Endothelial cell (in vitro differentiated cells): ENCODE data around the gene PTPN14. TPM values are rescaled to one million over a fixed set of nuclear protein-coding genes. Genes with fewer than 3 reads are reported as not detected.

Source experiments
- DNase-seq: peaks from one replicate; pipeline ENCODE4 v3.0.0; 2021; ENCODE audit warnings: low spot score
- H3K27ac Mint-ChIP-seq: one replicate; pipeline ENCODE4 v1.8.0; 2021; ENCODE audit warnings: mixed read lengths, inconsistent platforms; ENCODE audit not compliant: unreplicated experiment
- H3K27me3 Mint-ChIP-seq: one replicate; pipeline ENCODE4 v1.8.0; 2021; ENCODE audit warnings: mild to moderate bottlenecking, moderate library complexity, mixed read lengths, inconsistent platforms; ENCODE audit not compliant: unreplicated experiment
- H3K36me3 Mint-ChIP-seq: one replicate; pipeline ENCODE4 v1.8.0; 2021; ENCODE audit warnings: mild to moderate bottlenecking, low read depth, mixed read lengths, inconsistent platforms; ENCODE audit not compliant: unreplicated experiment
- H3K4me1 Mint-ChIP-seq: one replicate; pipeline ENCODE4 v1.8.0; 2021; ENCODE audit warnings: mild to moderate bottlenecking, mixed read lengths, inconsistent platforms; ENCODE audit not compliant: unreplicated experiment
- H3K4me3 Mint-ChIP-seq: one replicate; pipeline ENCODE4 v1.8.0; 2021; ENCODE audit warnings: mild to moderate bottlenecking, mixed read lengths, inconsistent platforms; ENCODE audit not compliant: unreplicated experiment
- H3K9me3 Mint-ChIP-seq: one replicate; pipeline ENCODE4 v1.8.0; 2021; ENCODE audit warnings: mixed read lengths, inconsistent platforms; ENCODE audit not compliant: unreplicated experiment
- CTCF ChIP-seq: fragments of 200-600 bp; sonication (generic); IDR thresholded peaks from one replicate; pipeline ENCODE4 v1.5.0; 2021; ENCODE audit warnings: antibody characterized with exemption; ENCODE audit not compliant: unreplicated experiment
- total RNA-seq: library from RNA; stranded (reverse); fragmentation: NEBNext Ultra II Directional; extraction: Animal tissue kit (Norgen Biotek cat#: 25700); gene quantifications from one replicate; pipeline ENCODE4 v1.2.1, GENCODE V29; 2021; ENCODE audit not compliant: unreplicated experiment

The PTPN14 gene
- total RNA-seq, 1 donor from 2014 or later = 46.3 TPM

GRCh38 chr1:214464445-214465287 lies 86.7 kb downstream of the PTPN14 start:
- Mint-ChIP-seq H3K27ac (no peak overlapping the region), H3K4me3 (no peak overlapping the region), H3K4me1 (peaks cover 17% of the 10 kb centered on the region), H3K36me3 (peaks cover 5% of the 10 kb centered on the region), H3K9me3 (no peaks in the 10 kb centered on the region), H3K27me3 (peaks cover 3% of the 10 kb centered on the region)
- TF ChIP-seq CTCF = no peak
- no peak for DNase-seq

- Mint-ChIP-seq H3K4me1 (peaks cover 22% of the 10 kb centered on the region), H3K4me3 (no peak overlapping the region), H3K27me3 (peaks cover 3% of the 10 kb centered on the region)
These were observed 87.8 kb downstream of the PTPN14 start for GRCh38 chr1:214463596-214463995.

GRCh38 chr1:214462882-214463281 lies 88.5 kb downstream of the PTPN14 start:
- H3K27ac Mint-ChIP-seq = no peak overlapping the region
- DNase-seq = no peak
- no peak overlapping the region for H3K4me3 Mint-ChIP-seq
- H3K36me3 Mint-ChIP-seq = peaks cover 5% of the 10 kb centered on the region
- TF ChIP-seq CTCF = no peak
- H3K27me3 Mint-ChIP-seq = peaks cover 3% of the 10 kb centered on the region
- peaks cover 22% of the 10 kb centered on the region for H3K4me1 Mint-ChIP-seq
- H3K9me3 Mint-ChIP-seq = no peaks in the 10 kb centered on the region

More at GRCh38 chr1:214463596-214463995, 87.8 kb downstream of the PTPN14 start:
- no peaks in the 10 kb centered on the region for H3K9me3 Mint-ChIP-seq
- no peak overlapping the region for H3K27ac Mint-ChIP-seq
- H3K36me3 Mint-ChIP-seq = peaks cover 5% of the 10 kb centered on the region
- no peak for TF ChIP-seq CTCF
- DNase-seq = no peak

GRCh38 chr1:214461305-214461704 lies 90.1 kb downstream of the PTPN14 start:
- Mint-ChIP-seq H3K4me3 (no peak overlapping the region), H3K4me1 (peaks cover 22% of the 10 kb centered on the region), H3K27ac (no peak overlapping the region), H3K9me3 (no peaks in the 10 kb centered on the region), H3K36me3 (peaks cover 5% of the 10 kb centered on the region), H3K27me3 (peaks cover 3% of the 10 kb centered on the region)
- no peak for DNase-seq
- no peak for TF ChIP-seq CTCF

GRCh38 chr1:214460304-214460916 lies 91.0 kb downstream of the PTPN14 start:
- no peak for TF ChIP-seq CTCF
- peak; percentile 24 for DNase-seq
- H3K9me3 Mint-ChIP-seq = no peaks in the 10 kb centered on the region
- H3K4me3 Mint-ChIP-seq = peak overlapping the region; percentile 56
- H3K4me1 Mint-ChIP-seq = peaks cover 22% of the 10 kb centered on the region
- peaks cover 3% of the 10 kb centered on the region for H3K27me3 Mint-ChIP-seq
- peak overlapping the region; percentile 94 for H3K27ac Mint-ChIP-seq
- peaks cover 5% of the 10 kb centered on the region for H3K36me3 Mint-ChIP-seq
